Nephron progenitor cell (in vitro differentiated cells): Measurements from ENCODE around the gene SAA4.
"Not testable (repeated sequence)": the region's sequence is repeated elsewhere in the genome, so short reads cannot be mapped to it uniquely, and the experiment has no call there.

ENCODE experiments used
- DNase-seq: peaks from one replicate; pipeline ENCODE4 v3.0.0; 2021
- H3K27ac Mint-ChIP-seq: 2 replicates; pipeline ENCODE4 v1.8.0; 2021; ENCODE audit warnings: mild to moderate bottlenecking, moderate library complexity, mixed read lengths
- H3K27me3 Mint-ChIP-seq: 2 replicates; pipeline ENCODE4 v1.8.0; 2021; ENCODE audit warnings: mild to moderate bottlenecking, low read depth, mixed read lengths; ENCODE audit not compliant: poor library complexity
- H3K36me3 Mint-ChIP-seq: 2 replicates; pipeline ENCODE4 v1.8.0; 2021; ENCODE audit warnings: low read depth, mixed read lengths
- H3K4me1 Mint-ChIP-seq: 2 replicates; pipeline ENCODE4 v1.8.0; 2021; ENCODE audit warnings: mixed read lengths
- H3K4me3 Mint-ChIP-seq: 2 replicates; pipeline ENCODE4 v1.8.0; 2021; ENCODE audit warnings: mild to moderate bottlenecking, moderate library complexity, mixed read lengths
- H3K9me3 Mint-ChIP-seq: 2 replicates; pipeline ENCODE4 v1.8.0; 2021; ENCODE audit warnings: mild to moderate bottlenecking, moderate library complexity, mixed read lengths
- TF ChIP-seq, protein P1 (sequence below): fragments of 200-600 bp; sonication (generic); IDR thresholded peaks from 2 replicates; pipeline ENCODE4 v1.5.0; 2021; ENCODE audit warnings: antibody characterized with exemption

SAA4 gene

DNA sequence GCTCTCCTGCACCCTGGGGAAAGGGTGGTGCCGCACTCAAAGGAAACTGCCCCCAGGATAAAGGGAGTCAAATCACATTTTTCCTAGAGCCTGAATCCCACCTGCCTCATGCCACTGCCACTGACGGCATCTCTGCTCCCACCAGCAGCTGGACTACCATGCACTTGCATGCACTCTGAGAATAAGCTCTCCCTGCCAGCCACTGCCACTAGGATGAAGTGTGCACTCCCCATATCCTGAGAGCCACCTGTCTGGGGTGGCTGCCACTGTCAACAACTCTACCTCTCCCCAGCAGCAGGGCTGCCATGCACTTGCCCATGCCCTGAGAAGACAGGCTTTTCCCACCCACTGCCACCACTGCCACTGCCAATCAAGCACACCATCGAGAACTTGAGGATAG, 32.4 kb downstream of the SAA4 start:
- TF ChIP-seq, protein P1, sequence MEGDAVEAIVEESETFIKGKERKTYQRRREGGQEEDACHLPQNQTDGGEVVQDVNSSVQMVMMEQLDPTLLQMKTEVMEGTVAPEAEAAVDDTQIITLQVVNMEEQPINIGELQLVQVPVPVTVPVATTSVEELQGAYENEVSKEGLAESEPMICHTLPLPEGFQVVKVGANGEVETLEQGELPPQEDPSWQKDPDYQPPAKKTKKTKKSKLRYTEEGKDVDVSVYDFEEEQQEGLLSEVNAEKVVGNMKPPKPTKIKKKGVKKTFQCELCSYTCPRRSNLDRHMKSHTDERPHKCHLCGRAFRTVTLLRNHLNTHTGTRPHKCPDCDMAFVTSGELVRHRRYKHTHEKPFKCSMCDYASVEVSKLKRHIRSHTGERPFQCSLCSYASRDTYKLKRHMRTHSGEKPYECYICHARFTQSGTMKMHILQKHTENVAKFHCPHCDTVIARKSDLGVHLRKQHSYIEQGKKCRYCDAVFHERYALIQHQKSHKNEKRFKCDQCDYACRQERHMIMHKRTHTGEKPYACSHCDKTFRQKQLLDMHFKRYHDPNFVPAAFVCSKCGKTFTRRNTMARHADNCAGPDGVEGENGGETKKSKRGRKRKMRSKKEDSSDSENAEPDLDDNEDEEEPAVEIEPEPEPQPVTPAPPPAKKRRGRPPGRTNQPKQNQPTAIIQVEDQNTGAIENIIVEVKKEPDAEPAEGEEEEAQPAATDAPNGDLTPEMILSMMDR: no peak
- DNase-seq: no peak
- Mint-ChIP-seq H3K27ac (no peak overlapping the region), H3K27me3 (peaks cover 39% of the 10 kb centered on the region), H3K36me3 (no peaks in the 10 kb centered on the region), H3K4me1 (no peaks in the 10 kb centered on the region), H3K9me3 (peaks cover 6% of the 10 kb centered on the region), H3K4me3 (no peak overlapping the region)

DNA sequence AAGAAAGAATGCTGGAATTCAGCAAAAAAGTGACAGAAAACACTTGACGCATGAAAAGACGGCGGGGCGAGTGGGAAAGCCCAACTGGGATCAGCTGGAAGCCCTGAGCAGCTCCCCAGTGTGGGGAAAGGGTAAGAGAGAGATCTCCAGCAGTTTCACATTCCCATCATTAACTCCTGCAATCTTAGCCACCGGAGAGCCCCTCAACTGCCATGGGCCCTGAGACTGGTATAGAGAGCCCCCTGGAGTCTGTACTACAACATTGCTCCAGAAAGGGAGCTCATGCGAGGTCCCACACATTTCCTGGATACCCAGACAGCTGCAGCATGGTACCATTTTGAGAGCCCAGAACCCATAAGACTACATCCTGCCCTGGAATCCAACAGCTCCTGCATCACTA, 32.9 kb downstream of the SAA4 start:
- Mint-ChIP-seq H3K27ac (no peak overlapping the region), H3K36me3 (no peaks in the 10 kb centered on the region), H3K27me3 (peaks cover 38% of the 10 kb centered on the region), H3K4me3 (no peak overlapping the region), H3K4me1 (no peaks in the 10 kb centered on the region), H3K9me3 (peaks cover 6% of the 10 kb centered on the region)
- TF ChIP-seq, protein P1: peak; percentile 47
- DNase-seq: peak; percentile 21

DNA sequence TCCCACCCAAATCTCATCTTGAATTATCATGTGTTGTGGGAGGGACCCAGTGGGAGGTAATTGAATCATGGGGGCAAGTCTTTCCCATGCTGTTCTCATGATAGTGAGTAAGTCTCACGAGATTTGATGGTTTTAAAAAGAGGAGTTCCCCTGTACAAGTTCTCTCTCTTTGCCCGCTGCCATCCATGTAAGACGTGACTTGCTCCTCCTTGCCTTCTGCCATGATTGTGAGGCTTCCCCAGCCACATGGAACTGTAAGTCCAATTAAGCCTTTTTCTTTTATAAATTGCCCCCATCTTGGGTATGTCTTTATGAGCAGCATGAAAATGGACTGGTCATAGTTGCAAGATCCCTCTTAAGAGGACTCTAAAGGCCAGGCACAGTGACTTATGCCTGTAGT, 38.9 kb downstream of the SAA4 start:
- H3K4me3 Mint-ChIP-seq, H3K36me3 Mint-ChIP-seq, H3K27ac Mint-ChIP-seq, H3K9me3 Mint-ChIP-seq, DNase-seq, H3K4me1 Mint-ChIP-seq: not testable (repeated sequence)
- H3K27me3 Mint-ChIP-seq: peaks cover 39% of the 10 kb centered on the region

DNA sequence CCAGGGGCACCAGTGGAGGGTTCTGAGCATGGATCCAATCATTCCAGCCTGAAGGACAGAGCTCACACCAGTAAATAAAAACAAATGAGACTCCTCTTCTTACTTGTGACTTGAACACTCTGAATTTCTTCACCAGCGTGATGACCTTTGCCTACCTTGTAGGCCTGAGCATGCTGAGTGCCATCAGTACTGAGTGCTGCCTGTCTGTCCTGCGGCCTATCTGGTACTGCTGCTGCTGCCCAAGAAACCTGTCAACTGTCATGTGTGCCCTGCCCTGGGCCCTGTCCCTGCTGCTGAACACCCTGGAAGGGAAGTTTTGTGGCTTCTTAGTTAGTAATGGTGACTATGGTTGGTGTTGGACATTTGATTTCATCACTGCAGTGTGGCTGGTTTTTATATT, 40.1 kb downstream of the SAA4 start:
- TF ChIP-seq, protein P1: no peak
- DNase-seq: no peak
- Mint-ChIP-seq H3K27ac (no peak overlapping the region), H3K4me3 (no peak overlapping the region), H3K9me3 (no peaks in the 10 kb centered on the region), H3K27me3 (peaks cover 47% of the 10 kb centered on the region), H3K4me1 (no peaks in the 10 kb centered on the region), H3K36me3 (no peaks in the 10 kb centered on the region)

DNA sequence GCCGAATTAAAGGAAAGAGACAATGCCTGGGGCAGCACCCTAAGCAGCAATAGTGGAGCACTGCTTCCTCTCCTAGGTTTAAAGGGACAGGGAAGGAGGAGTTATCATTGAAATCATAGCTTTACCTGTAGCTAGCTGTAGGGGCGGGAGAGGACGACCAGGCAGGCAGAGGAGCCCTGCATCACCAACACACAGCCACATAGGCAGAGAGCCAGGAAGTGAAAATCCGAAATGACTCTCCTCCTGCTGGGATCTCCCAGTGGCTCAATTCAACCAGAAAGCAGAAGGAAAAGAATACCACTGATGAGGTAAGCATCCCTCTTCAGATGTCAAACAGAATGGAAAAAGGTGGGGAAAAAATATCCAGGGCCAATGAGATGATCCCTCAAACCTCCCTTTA, 43.6 kb downstream of the SAA4 start:
- H3K27ac Mint-ChIP-seq: no peak overlapping the region
- no peaks in the 10 kb centered on the region for H3K9me3 Mint-ChIP-seq
- H3K4me3 Mint-ChIP-seq: no peak overlapping the region
- H3K36me3 Mint-ChIP-seq: no peaks in the 10 kb centered on the region
- no peak for DNase-seq
- TF ChIP-seq, protein P1: no peak
- H3K27me3 Mint-ChIP-seq: peaks cover 47% of the 10 kb centered on the region
- no peaks in the 10 kb centered on the region for H3K4me1 Mint-ChIP-seq

DNA sequence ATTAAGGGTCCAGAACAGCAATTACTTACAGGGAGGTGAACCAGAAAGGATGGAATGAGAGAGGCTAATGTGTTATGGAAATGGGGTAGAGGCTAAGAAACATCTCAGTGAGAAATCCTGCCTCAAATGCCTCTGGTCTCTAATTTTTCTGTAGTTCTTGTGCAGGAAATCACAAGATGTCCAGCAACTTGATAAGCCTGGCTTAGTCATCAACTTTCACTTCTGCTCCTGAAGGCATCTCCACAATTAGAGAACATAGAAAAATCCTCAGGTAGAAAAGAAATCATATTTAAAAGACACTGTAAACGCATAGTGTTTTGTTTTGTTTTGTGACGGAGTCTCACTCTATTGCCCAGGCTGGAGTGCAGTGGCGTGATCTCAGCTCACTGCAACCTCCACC, 45.2 kb downstream of the SAA4 start:
- peaks cover 41% of the 10 kb centered on the region for H3K27me3 Mint-ChIP-seq
- TF ChIP-seq, protein P1: no peak
- no peak overlapping the region for H3K4me3 Mint-ChIP-seq
- no peak overlapping the region for H3K27ac Mint-ChIP-seq
- DNase-seq: no peak
- H3K36me3 Mint-ChIP-seq: no peaks in the 10 kb centered on the region
- no peaks in the 10 kb centered on the region for H3K4me1 Mint-ChIP-seq
- no peaks in the 10 kb centered on the region for H3K9me3 Mint-ChIP-seq

DNA sequence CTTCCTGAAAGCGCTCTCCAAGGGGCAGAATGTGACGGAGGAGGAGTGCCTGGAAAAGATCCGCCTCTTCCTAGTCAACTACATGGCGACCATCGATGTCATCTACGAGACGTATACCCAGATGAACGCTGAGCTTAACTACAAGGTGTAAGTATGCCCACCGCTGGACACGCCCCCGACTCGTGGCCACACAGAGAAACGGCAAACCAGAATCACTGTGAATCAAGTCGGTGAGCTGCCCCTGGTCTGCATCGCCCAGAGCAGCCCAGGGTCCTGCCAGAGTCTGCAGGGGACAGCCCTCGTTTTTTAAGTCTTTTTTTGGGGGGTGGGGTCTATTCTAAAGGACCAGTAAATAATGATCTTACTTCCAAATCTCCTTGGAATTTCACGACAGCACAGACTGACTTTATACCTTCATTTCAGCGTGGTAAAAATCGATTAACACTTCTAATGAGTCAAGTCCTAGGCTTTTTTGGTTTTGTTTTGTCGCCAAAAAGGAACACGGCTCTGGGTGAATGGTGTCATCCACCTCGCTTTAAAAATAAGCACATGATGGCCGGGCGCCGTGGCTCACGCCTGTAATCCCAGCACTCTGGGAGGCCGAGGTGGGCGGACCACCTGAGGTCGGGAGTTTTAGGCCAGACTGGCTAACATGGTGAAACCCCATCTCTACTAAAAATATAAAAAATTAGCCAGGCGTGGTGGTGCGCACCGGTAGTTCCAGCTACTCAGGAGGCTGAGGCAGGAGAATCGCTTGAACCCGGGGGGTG, 46.9 kb downstream of the SAA4 start:
- not testable (repeated sequence) for H3K27ac Mint-ChIP-seq, H3K4me1 Mint-ChIP-seq, DNase-seq, H3K4me3 Mint-ChIP-seq, H3K36me3 Mint-ChIP-seq, H3K9me3 Mint-ChIP-seq
- peaks cover 53% of the 10 kb centered on the region for H3K27me3 Mint-ChIP-seq
